ENCODE data around the gene DRAM1.

DNA sequence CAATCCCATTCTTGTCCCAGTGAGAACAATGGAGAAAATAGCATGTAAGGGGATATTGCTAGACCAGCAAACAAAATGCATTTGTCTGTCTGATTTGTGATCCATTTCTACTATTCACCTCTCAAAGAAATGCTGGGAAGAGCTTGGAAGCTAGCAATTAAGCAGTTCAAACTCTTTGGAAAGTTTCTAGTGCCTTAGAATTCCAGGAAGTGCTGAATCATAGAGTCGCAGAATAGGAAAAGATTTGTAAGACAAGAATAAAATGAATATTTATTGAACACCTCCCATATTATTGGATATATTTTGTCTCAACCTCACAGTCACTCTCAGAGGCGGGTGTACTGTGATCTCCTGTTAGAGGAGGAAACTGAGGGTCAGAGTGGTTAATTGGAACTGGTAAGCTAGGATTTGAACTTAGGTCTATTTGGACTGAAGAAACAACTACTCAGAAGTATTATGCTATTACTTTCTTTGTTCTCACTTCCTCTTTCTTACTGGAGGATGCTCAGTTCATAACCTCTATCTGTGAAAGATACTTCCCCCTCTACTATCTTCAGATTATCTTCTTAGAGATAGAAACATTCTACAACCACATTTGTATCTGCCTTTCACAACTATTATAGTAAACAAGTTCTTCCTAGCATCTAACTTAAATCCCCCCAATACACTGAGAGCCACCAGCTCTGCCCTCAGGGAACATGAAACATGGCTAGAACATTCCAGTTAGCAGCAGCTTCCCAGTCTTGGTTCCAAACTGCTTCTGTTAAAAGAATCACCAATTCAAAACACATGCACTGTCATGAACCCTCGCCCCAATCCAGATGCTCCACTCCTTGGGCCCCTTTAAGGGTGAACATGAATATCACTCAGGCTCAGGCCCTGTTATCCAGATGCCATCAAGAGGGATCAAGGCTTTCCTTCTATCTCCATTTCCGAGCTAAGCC is 64.2 kb downstream of the DRAM1 start:
- TF ChIP-seq, protein P1, sequence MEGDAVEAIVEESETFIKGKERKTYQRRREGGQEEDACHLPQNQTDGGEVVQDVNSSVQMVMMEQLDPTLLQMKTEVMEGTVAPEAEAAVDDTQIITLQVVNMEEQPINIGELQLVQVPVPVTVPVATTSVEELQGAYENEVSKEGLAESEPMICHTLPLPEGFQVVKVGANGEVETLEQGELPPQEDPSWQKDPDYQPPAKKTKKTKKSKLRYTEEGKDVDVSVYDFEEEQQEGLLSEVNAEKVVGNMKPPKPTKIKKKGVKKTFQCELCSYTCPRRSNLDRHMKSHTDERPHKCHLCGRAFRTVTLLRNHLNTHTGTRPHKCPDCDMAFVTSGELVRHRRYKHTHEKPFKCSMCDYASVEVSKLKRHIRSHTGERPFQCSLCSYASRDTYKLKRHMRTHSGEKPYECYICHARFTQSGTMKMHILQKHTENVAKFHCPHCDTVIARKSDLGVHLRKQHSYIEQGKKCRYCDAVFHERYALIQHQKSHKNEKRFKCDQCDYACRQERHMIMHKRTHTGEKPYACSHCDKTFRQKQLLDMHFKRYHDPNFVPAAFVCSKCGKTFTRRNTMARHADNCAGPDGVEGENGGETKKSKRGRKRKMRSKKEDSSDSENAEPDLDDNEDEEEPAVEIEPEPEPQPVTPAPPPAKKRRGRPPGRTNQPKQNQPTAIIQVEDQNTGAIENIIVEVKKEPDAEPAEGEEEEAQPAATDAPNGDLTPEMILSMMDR (IDR thresholded peaks at IDR 0.05; ENCODE audit: low read depth, low read length, poor library complexity, severe bottlenecking): no peak
- no peak for TF ChIP-seq EZH2phosphoT487 (IDR thresholded peaks at IDR 0.05; ENCODE audit: borderline replicate concordance, low read length)
